Stimulated activated CD8-positive, alpha-beta memory T cell treated with anti-CD3 and anti-CD28 coated beads, Interleukin-2, amount 100 ng/mL, for 1 hour (primary cell): ENCODE measurements around the gene CD40.

Experiments
- DNase-seq, 2 donors: peaks; one replicate each; pipeline ENCODE4 v3.0.0-alpha.2; 2020; ENCODE audit warnings: low read depth in 2 of 2

The CD40 gene

GRCh38 chr20:46173652-46174468, 55.7 kb downstream of the CD40 start:
- no peak for DNase-seq

- DNase-seq, result peak; percentile 20 to 43
Observed at GRCh38 chr20:46174469-46175126, 56.5 kb downstream of the CD40 start.

DNA sequence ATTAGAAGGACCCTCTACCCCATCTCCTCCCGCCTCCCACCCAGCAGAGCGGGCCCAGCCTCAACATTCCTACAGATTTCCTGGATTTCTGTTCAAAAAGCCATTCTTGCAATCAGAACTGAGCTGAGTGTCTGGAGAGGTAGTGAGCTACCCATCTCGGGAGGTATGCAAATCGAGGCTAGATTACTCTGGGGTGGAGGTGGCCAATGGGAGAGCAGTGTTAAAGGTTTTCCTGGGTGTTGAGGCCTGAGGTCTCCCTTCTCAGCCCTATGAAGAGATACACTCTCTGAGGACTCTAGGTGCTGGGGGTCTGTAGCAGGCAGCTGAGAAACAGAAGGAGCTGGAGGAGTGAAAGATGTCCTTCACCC, 57.0 kb downstream of the CD40 start:
- DNase-seq, result no peak

DNA sequence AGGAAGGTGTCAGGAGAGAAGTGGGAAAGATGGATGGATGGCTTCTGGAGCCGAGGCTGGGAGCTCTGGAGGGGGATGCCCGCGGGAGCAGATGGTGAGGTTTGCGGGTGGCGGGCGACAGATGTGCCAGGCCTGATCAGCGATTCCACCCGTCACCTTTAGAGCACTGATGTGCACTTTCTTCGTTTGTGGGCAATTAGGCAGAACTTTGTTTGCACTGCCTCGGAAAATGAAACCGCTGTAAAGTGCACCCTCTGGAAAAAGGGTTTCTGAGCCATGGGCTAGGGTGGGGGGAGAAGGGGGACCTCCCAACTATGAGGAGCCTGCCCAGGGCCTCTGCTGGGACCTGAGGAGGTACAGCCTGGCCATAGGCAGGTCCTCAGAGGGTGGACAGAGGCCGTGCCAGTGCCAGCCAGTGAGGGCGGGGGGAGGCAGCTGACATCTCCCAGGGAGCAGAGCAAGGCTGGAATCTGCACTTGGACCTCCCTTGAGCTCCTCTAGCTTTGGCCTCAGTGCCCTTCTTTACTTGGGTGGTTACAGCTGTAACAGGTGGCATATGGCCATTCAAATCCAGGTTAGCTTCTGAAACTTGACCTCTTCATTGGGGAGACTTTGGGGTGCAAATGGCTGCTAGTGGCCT, 58.7 kb downstream of the CD40 start:
- DNase-seq, result no peak

- DNase-seq, result no peak
Observed at GRCh38 chr20:46177768-46178167, 59.7 kb downstream of the CD40 start.

DNA sequence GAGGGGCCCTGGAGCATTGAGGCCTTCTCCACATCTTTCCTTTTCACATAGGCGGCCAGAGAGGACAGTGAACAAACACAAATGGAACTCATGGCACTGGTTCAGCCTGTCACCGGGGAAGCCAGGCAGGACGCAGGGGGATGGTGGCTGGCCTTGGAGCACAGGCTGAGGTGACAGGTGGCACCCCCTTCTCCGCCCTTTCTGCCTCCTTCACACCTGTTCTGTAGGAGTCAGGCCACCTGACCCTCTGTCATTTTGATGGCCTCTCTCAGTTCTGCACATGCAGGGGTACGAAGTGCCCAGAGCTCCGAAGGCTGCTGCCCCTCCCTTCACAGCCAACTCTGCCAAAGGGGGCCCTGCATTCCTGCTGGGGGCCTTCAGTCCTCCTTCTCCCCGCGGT, 60.8 kb downstream of the CD40 start:
- DNase-seq, result no peak
